ENCODE results near the gene KRTAP16-1.
"Not testable (repeated sequence)": the region's sequence is repeated elsewhere in the genome, so short reads cannot be mapped to it uniquely, and the experiment has no call there.

KRTAP16-1 gene

GRCh38 chr17:41301916-41302901 lies 6.9 kb downstream of the KRTAP16-1 start, which contains the start of gene KRTAP29-1:
Gene KRTAP29-1, minus strand, starts transcription at chr17:41302851. Its CDS starts 0 bp downstream, at chr17:41302851.
- DNase-seq, result no peak

- no peak for DNase-seq
Measured at GRCh38 chr17:41301204-41301790, 7.8 kb downstream of the KRTAP16-1 start.

- no peak for DNase-seq
Measured at GRCh38 chr17:41298458-41299135, 10.5 kb downstream of the KRTAP16-1 start.

- no peak for DNase-seq
Measured at GRCh38 chr17:41296846-41297245, 12.3 kb downstream of the KRTAP16-1 start.

GRCh38 chr17:41294016-41294415 lies 15.1 kb downstream of the KRTAP16-1 start:
- no peak for DNase-seq

GRCh38 chr17:41287050-41287449 lies 22.1 kb downstream of the KRTAP16-1 start:
- no peak for DNase-seq

- DNase-seq, result no peak
Measured at GRCh38 chr17:41284546-41284945, 24.6 kb downstream of the KRTAP16-1 start.

GRCh38 chr17:41284043-41284442 lies 25.1 kb downstream of the KRTAP16-1 start:
- no peak for DNase-seq

- no peak for DNase-seq
Measured at GRCh38 chr17:41278176-41278955, 30.7 kb downstream of the KRTAP16-1 start.

GRCh38 chr17:41275648-41276190 lies 33.4 kb downstream of the KRTAP16-1 start, which contains the start of gene KRTAP9-7:
Gene KRTAP9-7, plus strand, starts transcription at chr17:41275698. Its CDS starts 0 bp downstream, at chr17:41275698.
- not testable (repeated sequence) for DNase-seq

GRCh38 chr17:41271858-41272257 lies 37.3 kb downstream of the KRTAP16-1 start:
- no peak for DNase-seq

GRCh38 chr17:41271323-41271722 lies 37.8 kb downstream of the KRTAP16-1 start:
- DNase-seq, result not testable (repeated sequence)

GRCh38 chr17:41267711-41268110 lies 41.4 kb downstream of the KRTAP16-1 start:
- no peak for DNase-seq

- no peak for DNase-seq
Measured at GRCh38 chr17:41265078-41265477, 44.0 kb downstream of the KRTAP16-1 start, which contains the start of gene KRTAP9-6. Gene KRTAP9-6, plus strand, starts transcription at chr17:41265378. Its CDS starts 0 bp downstream, at chr17:41265378.

- no peak for DNase-seq
Measured at GRCh38 chr17:41264599-41264998, 44.5 kb downstream of the KRTAP16-1 start.

GRCh38 chr17:41263212-41263611 lies 45.9 kb downstream of the KRTAP16-1 start:
- no peak for DNase-seq

- no peak for DNase-seq
Measured at GRCh38 chr17:41258406-41258805, 50.7 kb downstream of the KRTAP16-1 start.

All from NCI-H1092 treated with DMSO at 0.1 percent for 48 hours (cell line).